Cardiac septum (tissue), 1 donor: Measurements from ENCODE around the gene PGLYRP2. TPM values are rescaled to one million over a fixed set of nuclear protein-coding genes. Genes with fewer than 3 reads are reported as not detected.
A peak's percentile ranks its signal among the peaks of the same experiment; 100 is the strongest.
"Not testable (repeated sequence)": the region's sequence is repeated elsewhere in the genome, so short reads cannot be mapped to it uniquely, and the experiment has no call there.

Experiments used
- DNase-seq: peaks from one replicate; pipeline ENCODE4 v3.0.0-alpha.2; 2020; ENCODE audit warnings: low spot score
- intact Hi-C: fragments of 100-400 bp; cut with DNase I; formaldehyde crosslinking; loops from one replicate; pipeline ENCODE4 v1.14.0; 2022
- long read RNA-seq: library from polyadenylated mRNA; unstranded; transcript quantifications from one replicate; pipeline ENCODE4 v2.0.0, GENCODE V29; 2021
- total RNA-seq: library from RNA; stranded (reverse); fragmentation: NEBNext Ultra II Directional; extraction: Animal tissue kit (Norgen Biotek cat#: 25700); gene quantifications from one replicate; pipeline ENCODE4 v1.2.1, GENCODE V29; 2021
- donor health status: DM: no; HTN: no; CAD: no.

The PGLYRP2 gene
- total RNA-seq = not detected
- long read RNA-seq = 0 reads

GRCh38 chr19:15479391-15480345 lies at the start of gene PGLYRP2:
PGLYRP2 (minus strand) TSS chr19:15479501; CDS start chr19:15479371, 130 bp downstream.
- intact Hi-C loops = loop anchor here (5.0 kb wide), 1 partner anchor 78 kb away; no protein-coding TSS in a partner anchor
- DNase-seq = peak; percentile 47

DNA sequence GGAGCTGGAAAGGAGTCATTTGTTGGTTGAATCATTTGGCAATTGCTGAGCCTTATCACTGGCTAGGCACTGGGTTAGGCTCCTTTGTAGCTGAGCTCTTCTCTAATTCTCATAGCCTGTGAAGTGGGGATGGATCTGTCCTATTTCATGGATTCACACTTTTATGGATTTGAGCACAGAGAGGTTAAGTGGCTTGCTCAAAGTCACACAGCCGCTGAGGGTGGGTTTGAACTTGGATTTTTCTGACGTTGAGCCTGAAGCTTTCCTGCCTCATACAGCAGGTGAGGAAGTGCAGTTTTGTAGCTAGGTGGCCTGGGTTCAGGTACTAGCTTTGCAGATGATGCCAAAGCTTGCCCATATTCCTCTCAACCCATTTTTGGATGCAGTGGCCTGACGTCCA lies 48.4 kb upstream of the PGLYRP2 start:
- intact Hi-C loops = no loop called here
- DNase-seq = no peak

DNA sequence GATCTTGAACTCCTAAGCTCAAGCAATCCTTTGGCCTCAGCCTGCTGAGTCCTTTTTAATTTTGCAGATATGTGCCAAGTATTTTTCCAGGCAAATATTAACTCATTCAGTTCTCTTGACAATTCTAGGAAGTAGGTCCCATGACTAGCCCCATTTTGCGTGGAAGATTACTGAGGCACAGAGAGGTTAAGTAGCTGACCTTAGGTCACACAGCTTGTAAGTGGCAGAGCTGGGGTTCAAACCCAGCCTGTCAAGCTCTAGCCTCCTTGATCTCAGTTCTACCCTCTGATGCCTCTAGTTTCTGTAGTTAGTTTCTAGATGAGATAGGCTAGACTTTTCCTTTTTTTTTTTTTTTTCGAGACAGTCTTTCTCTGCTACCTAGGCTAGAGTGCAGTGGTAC lies 47.1 kb upstream of the PGLYRP2 start:
- intact Hi-C loops = no loop called here
- DNase-seq = no peak

DNA sequence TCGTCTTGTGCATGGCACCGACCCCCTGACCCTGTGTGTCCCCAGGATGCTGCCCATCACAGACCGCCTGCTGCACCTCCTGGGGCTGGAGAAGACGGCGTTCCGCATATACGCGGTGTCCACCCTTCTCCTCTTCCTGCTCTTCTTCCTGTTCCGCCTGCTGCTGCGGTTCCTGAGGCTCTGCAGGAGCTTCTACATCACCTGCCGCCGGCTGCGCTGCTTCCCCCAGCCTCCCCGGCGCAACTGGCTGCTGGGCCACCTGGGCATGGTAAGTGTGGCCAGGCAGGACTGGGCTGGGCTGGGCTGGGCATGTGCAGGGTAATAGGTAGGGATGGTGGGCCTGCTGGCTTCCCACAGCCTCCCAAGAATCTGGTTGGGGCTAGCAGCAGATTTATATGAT lies 46.0 kb upstream of the PGLYRP2 start:
- intact Hi-C loops = no loop called here
- no peak for DNase-seq

DNA sequence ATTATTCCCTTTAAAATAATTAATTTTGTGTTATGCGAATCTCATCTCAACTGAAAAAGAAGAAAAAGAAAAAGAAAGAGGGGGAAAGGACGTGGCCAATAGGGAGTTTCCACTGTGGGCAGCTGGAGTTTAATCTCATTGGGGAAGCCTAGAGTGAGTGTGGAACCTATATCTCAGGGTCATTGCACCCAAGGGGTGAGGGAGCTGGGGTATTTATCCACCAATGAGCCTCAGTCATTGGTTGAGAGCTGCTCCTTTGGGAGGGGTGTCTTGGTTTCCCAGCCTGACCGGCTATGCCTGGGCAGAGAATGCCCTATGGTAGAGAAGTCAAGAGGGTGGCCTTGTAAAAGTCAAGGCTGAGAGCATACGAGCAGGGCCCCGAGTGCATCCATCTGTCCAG lies 45.5 kb upstream of the PGLYRP2 start:
- intact Hi-C loops = no loop called here
- DNase-seq = no peak

- intact Hi-C loops = no loop called here
- DNase-seq = no peak
Observed at GRCh38 chr19:15519433-15519976, 40.2 kb upstream of the PGLYRP2 start.

- intact Hi-C loops = no loop called here
Observed at GRCh38 chr19:15517778-15518177, 38.5 kb upstream of the PGLYRP2 start.

DNA sequence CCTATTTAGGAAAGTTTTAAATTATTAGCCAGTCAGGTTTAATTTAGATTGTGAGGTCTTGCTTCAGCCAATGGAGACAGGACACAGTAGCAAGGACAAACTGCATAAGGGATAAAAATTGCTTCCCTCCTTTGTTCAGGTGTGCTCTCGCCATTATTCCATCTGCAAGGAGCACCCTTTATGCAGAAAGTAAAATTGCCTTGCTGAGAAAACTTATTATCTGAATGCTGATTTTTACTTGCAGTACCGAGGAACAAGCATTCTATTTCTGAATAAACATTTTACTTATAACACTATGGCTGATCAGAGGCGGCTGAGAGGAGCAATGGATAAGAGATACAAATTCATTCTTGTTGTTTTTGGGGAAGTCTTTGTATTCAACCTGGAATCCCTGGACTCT lies 37.1 kb upstream of the PGLYRP2 start:
- DNase-seq = no peak
- intact Hi-C loops = no loop called here

More at GRCh38 chr19:15517778-15518177, 38.5 kb upstream of the PGLYRP2 start:
- no peak for DNase-seq

GRCh38 chr19:15515227-15515625 lies 35.9 kb upstream of the PGLYRP2 start:
- DNase-seq, intact Hi-C loops: not testable (repeated sequence)

GRCh38 chr19:15511671-15512424 lies 32.5 kb upstream of the PGLYRP2 start:
- no peak for DNase-seq
- intact Hi-C loops = no loop called here

GRCh38 chr19:15508035-15508710 lies 28.9 kb upstream of the PGLYRP2 start, which contains the start of gene CYP4F22:
CYP4F22 (plus strand) TSS chr19:15508525; CDS start chr19:15525337, 16,812 bp downstream.
- intact Hi-C loops = no loop called here
- no peak for DNase-seq

- no peak for DNase-seq
- intact Hi-C loops = no loop called here
Observed at GRCh38 chr19:15507068-15508034, 28.1 kb upstream of the PGLYRP2 start.

- DNase-seq = no peak
- intact Hi-C loops = no loop called here
Observed at GRCh38 chr19:15506074-15506571, 26.8 kb upstream of the PGLYRP2 start.

DNA sequence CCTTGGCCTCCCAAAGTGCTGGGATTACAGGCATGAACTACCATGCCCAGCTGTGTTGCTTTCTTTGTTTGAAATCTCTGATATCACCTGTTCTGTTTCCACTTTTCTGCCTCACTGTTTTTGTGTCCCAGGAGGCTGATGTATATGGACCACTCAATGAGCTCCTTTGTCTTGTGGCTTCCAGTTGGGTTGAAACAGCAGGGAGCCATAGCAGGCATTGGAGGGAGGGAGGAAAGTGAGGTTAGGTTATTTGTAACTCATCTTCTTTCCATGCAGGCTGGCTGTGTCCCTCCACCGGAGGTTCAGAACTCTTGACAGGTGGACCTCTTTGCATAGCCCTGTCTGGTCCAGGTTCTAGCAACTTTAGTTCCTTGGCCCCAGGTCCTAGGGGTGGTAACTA lies 23.0 kb upstream of the PGLYRP2 start:
- DNase-seq = no peak
- intact Hi-C loops = no loop called here

DNA sequence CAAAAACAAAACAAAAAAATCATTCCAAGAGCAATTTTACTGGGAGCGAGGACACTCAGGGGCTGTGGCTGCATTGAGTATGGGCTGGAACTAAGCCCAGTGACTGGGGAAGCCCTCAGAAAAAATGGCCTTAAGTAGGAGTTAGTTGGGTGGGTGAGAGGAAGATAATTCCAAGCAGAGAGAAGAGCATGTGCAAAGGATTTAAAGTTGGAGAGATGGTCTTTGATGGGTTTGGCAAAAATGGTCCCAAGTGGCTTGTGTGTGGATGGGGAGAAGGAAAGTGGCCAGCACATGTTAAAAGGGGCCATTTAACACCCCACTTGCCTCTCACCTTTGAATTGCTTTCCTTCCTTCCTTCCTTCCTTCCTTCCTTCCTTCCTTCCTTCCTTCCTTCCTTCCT lies 22.3 kb upstream of the PGLYRP2 start:
- DNase-seq = no peak
- intact Hi-C loops = no loop called here

DNA sequence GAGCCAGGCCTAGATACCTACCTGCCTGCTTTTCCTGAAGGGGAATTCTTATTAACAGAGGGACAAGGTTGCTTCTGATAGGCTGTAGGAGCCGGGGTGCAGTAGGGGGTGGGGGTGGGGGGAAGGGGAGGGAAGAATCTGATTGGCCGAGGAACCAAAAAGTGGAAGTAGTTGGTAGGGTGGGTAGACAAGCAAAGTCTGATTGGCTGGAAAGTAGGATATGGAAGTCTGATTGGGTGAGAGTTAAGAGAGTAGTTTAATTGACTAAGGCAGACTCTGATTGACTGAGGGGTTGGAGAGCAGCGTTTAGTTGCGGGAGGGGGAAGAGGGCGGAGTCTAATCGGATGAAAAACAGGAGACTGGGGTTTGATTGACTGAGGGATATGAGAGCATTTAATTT lies 19.6 kb upstream of the PGLYRP2 start:
- intact Hi-C loops = no loop called here

GRCh38 chr19:15498156-15498858 lies 19.0 kb upstream of the PGLYRP2 start:
- peak; percentile 19 for DNase-seq
- intact Hi-C loops = no loop called here

More for the DNA sequence above, 19.6 kb upstream of the PGLYRP2 start:
- no peak for DNase-seq

DNA sequence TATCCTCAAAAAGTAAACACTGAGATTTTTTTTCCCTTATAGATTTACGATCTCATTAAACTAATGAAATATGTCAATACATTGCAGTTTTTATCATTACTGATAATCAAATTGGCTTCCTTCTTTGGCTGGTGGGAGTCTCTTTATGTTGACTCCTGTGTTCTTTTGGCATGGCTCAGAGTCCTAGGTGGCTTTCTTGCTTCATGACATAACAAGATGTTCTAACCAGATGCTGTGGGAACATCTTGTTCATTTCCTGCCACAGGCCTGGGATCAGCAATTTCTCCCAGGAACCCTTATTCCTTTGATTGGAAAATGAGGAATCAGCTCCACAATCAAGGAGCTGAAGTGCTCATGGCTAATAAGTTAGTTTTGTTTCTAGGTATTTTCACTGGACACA lies 15.8 kb upstream of the PGLYRP2 start:
- intact Hi-C loops = no loop called here

More for the DNA sequence above, 15.8 kb upstream of the PGLYRP2 start:
- DNase-seq = peak; percentile 0
